Measurements from ENCODE around the gene ATR.
"Not testable (repeated sequence)": the region's sequence is repeated elsewhere in the genome, so short reads cannot be mapped to it uniquely, and the experiment has no call there.

The ATR gene

GRCh38 chr3:142433110-142433509 is 145.4 kb downstream of the ATR start:
- no peak for TF ChIP-seq CTCF (IDR thresholded peaks at IDR 0.05)
- H3K9me3 ChIP-seq = no peaks in the 10 kb centered on the region
- H3K27me3 ChIP-seq = no peaks in the 10 kb centered on the region
- H3K27ac ChIP-seq = no peak overlapping the region
- H3K4me3 ChIP-seq = no peak overlapping the region
- no peak for DNase-seq
- H3K36me3 ChIP-seq = peaks cover 15 to 43% (median 32%) of the 10 kb centered on the region in 3 donors
- H3K4me1 ChIP-seq = peaks cover 0 to 15% (median 0%) of the 10 kb centered on the region in 4 donors
- intact Hi-C loops (cut with DNase I; ENCODE audit: low total_unique reads) = no loop called here

- DNase-seq = no peak
- no peaks in the 10 kb centered on the region for H3K27me3 ChIP-seq
- no peak overlapping the region for H3K4me3 ChIP-seq
- no peak overlapping the region for H3K27ac ChIP-seq
- H3K9me3 ChIP-seq = no peaks in the 10 kb centered on the region
- no peak for TF ChIP-seq CTCF (IDR thresholded peaks at IDR 0.05)
- H3K4me1 ChIP-seq = peaks cover 0 to 11% (median 0%) of the 10 kb centered on the region in 4 donors
- intact Hi-C loops (cut with DNase I; ENCODE audit: low total_unique reads) = no loop called here
- H3K36me3 ChIP-seq = peaks cover 11 to 48% (median 46%) of the 10 kb centered on the region in 3 donors
Observed at GRCh38 chr3:142429582-142429981, 149.0 kb downstream of the ATR start.

- TF ChIP-seq CTCF (IDR thresholded peaks at IDR 0.05) = no peak
- Histone ChIP-seq H3K4me1 (no peaks in the 10 kb centered on the region), H3K27ac (no peak overlapping the region), H3K9me3 (no peaks in the 10 kb centered on the region), H3K27me3 (no peaks in the 10 kb centered on the region), H3K4me3 (no peak overlapping the region), H3K36me3 (peaks cover 23 to 58% (median 57%) of the 10 kb centered on the region in 3 donors)
- DNase-seq = no peak
- intact Hi-C loops (cut with DNase I; ENCODE audit: low total_unique reads) = no loop called here
Observed at GRCh38 chr3:142424754-142425153, 153.8 kb downstream of the ATR start.

- Histone ChIP-seq H3K4me3 (no peak overlapping the region), H3K4me1 (no peaks in the 10 kb centered on the region), H3K36me3 (peaks cover 49 to 84% (median 83%) of the 10 kb centered on the region in 3 donors), H3K27me3 (no peaks in the 10 kb centered on the region), H3K27ac (no peak overlapping the region), H3K9me3 (no peaks in the 10 kb centered on the region)
- no peak for DNase-seq
- TF ChIP-seq CTCF (IDR thresholded peaks at IDR 0.05) = no peak
- intact Hi-C loops (cut with DNase I; ENCODE audit: low total_unique reads) = no loop called here
Observed at GRCh38 chr3:142418926-142419592, 159.5 kb downstream of the ATR start.

- intact Hi-C loops (cut with DNase I; ENCODE audit: low total_unique reads) = no loop called here
- H3K9me3 ChIP-seq = no peaks in the 10 kb centered on the region
- H3K27me3 ChIP-seq = no peaks in the 10 kb centered on the region
- H3K4me1 ChIP-seq = no peaks in the 10 kb centered on the region
- no peak overlapping the region for H3K4me3 ChIP-seq
- H3K27ac ChIP-seq = no peak overlapping the region
- DNase-seq = no peak
- no peak for TF ChIP-seq CTCF (IDR thresholded peaks at IDR 0.05)
- peaks cover 63 to 90% (median 87%) of the 10 kb centered on the region in 3 donors for H3K36me3 ChIP-seq
Observed at GRCh38 chr3:142417302-142417701, 161.2 kb downstream of the ATR start.

DNA sequence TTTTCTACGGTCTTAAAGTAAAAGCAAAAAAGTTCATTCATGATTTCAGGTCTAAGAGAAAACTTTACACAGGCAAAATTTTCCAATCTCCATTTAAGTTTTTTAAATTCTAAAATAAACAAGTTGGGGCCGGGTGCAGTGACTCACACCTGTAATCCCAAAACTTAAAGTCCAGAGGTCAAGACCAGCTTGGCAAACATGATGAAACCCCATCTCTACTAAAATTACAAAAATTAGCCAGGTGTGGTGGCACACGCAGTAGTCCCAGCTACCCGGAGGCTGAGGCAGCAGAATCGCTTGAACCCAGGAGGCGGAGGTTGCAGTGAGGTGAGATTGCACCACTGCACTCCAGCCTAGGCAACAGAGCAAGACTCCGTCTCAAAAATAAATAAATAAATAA is 178.0 kb downstream of the ATR start:
- DNase-seq; H3K4me1 ChIP-seq; H3K9me3 ChIP-seq; H3K4me3 ChIP-seq; H3K27me3 ChIP-seq; intact Hi-C loops (cut with DNase I; ENCODE audit: low total_unique reads); H3K27ac ChIP-seq: not testable (repeated sequence)
- H3K36me3 ChIP-seq = peaks cover 54 to 77% (median 55%) of the 10 kb centered on the region in 3 donors
